Left forelimb (tissue), 1 donor: ENCODE data around the gene NINJ1.
A peak's percentile ranks its signal among the peaks of the same experiment; 100 is the strongest.

Source experiments
- DNase-seq: peaks from one replicate; pipeline ENCODE4 v3.0.0-alpha.2; 2018; ENCODE audit warnings: low spot score

NINJ1 gene

GRCh38 chr9:93100276-93100636 is 33.8 kb downstream of the NINJ1 start:
- DNase-seq: peak; percentile 53

GRCh38 chr9:93099551-93100275 is 34.3 kb downstream of the NINJ1 start:
- peak; percentile 34 for DNase-seq

GRCh38 chr9:93098236-93098946 is 35.7 kb downstream of the NINJ1 start:
- DNase-seq: peak; percentile 75

- peak; percentile 62 for DNase-seq
Measured at GRCh38 chr9:93097511-93098201, 36.4 kb downstream of the NINJ1 start.

GRCh38 chr9:93096811-93097382 is 37.2 kb downstream of the NINJ1 start:
- DNase-seq: no peak

- no peak for DNase-seq
Measured at GRCh38 chr9:93096131-93096802, 37.8 kb downstream of the NINJ1 start, which contains the start of gene CARD19. TSS of gene CARD19 (plus strand) at chr9:93096217. CDS start at chr9:93096346, 129 bp downstream.

- DNase-seq: peak; percentile 100
Measured at GRCh38 chr9:93095205-93096130, 38.6 kb downstream of the NINJ1 start.

- peak; percentile 80 for DNase-seq
Measured at GRCh38 chr9:93094658-93095204, 39.3 kb downstream of the NINJ1 start.

- peak; percentile 64 for DNase-seq
Measured at GRCh38 chr9:93093877-93094657, 40.0 kb downstream of the NINJ1 start.

GRCh38 chr9:93093127-93093876 is 40.7 kb downstream of the NINJ1 start:
- DNase-seq: peak; percentile 59

GRCh38 chr9:93092251-93092991 is 41.6 kb downstream of the NINJ1 start:
- peak; percentile 58 for DNase-seq

- peak; percentile 42 for DNase-seq
Measured at GRCh38 chr9:93091453-93092081, 42.5 kb downstream of the NINJ1 start.

GRCh38 chr9:93091056-93091452 is 43.0 kb downstream of the NINJ1 start:
- DNase-seq: peak; percentile 37

- no peak for DNase-seq
Measured at GRCh38 chr9:93090091-93090655, 43.9 kb downstream of the NINJ1 start.

- peak; percentile 30 for DNase-seq
Measured at GRCh38 chr9:93089481-93089991, 44.5 kb downstream of the NINJ1 start.

GRCh38 chr9:93089024-93089423 is 45.0 kb downstream of the NINJ1 start:
- no peak for DNase-seq

- peak; percentile 36 for DNase-seq
Measured at GRCh38 chr9:93088656-93089015, 45.4 kb downstream of the NINJ1 start.
